ENCODE measurements around the gene ATP2C1. TPM values are rescaled to one million over a fixed set of nuclear protein-coding genes. Genes with fewer than 3 reads are reported as not detected.

The ATP2C1 gene
- total and polyA plus RNA-seq, 2 experiments from 2014 or later: 28.1 to 75.7 TPM

DNA sequence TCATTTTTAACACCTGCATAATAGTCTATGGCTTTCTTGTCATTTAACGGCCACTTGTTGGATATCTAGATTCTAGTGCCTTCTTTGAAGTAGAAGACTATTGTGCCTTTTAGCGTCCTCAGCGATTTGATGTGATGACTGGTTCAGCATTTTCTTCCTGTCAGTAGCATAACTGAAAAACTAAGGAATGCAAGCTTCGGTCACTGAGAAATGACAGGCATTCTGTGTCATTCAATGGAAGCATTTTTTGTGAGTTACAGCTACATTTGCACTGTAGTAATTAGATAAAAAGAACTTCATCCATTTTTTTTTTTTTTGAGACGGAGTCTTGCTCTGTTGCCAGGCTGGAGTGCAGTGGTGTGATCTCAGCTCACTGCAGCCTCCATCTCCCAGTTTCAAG is 143.1 kb downstream of the ATP2C1 start (continued):
- TF ChIP-seq EZH2 (IDR thresholded peaks at IDR 0.05; ENCODE audit: low read depth, unreplicated experiment) (no peak), ZNF331 (CRISPR knock-in tag; IDR thresholded peaks at IDR 0.05; ENCODE audit: low read depth) (no peak), EZH2phosphoT487 (IDR thresholded peaks at IDR 0.05; ENCODE audit: unreplicated experiment) (no peak), REST (IDR thresholded peaks at IDR 0.05; ENCODE audit: unreplicated experiment) (no peak), CREB1 (CRISPR knock-in tag; IDR thresholded peaks at IDR 0.05; ENCODE audit: low read depth) (no peak), NANOG (IDR thresholded peaks at IDR 0.05; ENCODE audit: borderline replicate concordance) (no peak), ZNF114 (CRISPR knock-in tag; IDR thresholded peaks at IDR 0.05) (no peak)
- TF ChIP-seq, protein P1, sequence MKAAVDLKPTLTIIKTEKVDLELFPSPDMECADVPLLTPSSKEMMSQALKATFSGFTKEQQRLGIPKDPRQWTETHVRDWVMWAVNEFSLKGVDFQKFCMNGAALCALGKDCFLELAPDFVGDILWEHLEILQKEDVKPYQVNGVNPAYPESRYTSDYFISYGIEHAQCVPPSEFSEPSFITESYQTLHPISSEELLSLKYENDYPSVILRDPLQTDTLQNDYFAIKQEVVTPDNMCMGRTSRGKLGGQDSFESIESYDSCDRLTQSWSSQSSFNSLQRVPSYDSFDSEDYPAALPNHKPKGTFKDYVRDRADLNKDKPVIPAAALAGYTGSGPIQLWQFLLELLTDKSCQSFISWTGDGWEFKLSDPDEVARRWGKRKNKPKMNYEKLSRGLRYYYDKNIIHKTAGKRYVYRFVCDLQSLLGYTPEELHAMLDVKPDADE (IDR thresholded peaks at IDR 0.05): no peak

DNA sequence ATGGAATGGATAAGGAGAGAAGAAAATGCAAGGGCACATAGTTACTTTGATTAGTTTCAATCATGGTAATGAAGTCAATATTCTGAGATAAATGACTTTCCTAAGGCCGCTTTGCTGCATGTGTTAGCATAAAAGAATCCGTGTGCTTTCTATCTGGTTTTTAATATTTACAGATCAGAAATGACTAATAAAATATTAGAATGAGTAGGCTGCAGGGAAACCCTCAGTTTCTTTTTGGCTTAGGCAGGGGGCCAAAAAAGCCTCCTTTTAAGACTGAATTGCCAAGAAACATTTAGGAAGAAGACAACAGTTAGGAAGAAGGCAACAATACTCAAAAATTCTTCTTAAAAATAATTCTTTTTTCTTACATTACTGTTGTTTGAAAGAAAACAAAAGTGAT is 144.4 kb downstream of the ATP2C1 start:
- no peaks in the 10 kb centered on the region for H3K79me2 ChIP-seq (replicated peaks; ENCODE audit: insufficient read depth)
- ATAC-seq (no peak), DNase-seq (ENCODE audit: low spot score) (no peak)
- H4K20me1 ChIP-seq (replicated peaks; ENCODE audit: insufficient read depth): no peaks in the 10 kb centered on the region
- TF ChIP-seq EZH2 (IDR thresholded peaks at IDR 0.05; ENCODE audit: low read depth, unreplicated experiment): no peak
- no peak for TF ChIP-seq JUNB (IDR thresholded peaks at IDR 0.05; ENCODE audit: unreplicated experiment)
- no peak for TF ChIP-seq POLR2AphosphoS5 (IDR thresholded peaks at IDR 0.05; ENCODE audit: low read depth)
- TF ChIP-seq ZNF114 (CRISPR knock-in tag; IDR thresholded peaks at IDR 0.05): no peak
- TF ChIP-seq STAT1 (IDR thresholded peaks at IDR 0.05; ENCODE audit: unreplicated experiment): no peak
- no peak overlapping the region for H3K4me2 ChIP-seq
- peaks cover 10% of the 10 kb centered on the region; the same call in 2 of the 3 replicates for H3K36me3 Mint-ChIP-seq (ENCODE audit: low read depth)
- no peak overlapping the region for H2AFZ ChIP-seq
- no peaks in the 10 kb centered on the region for H3K36me3 ChIP-seq (ENCODE audit: insufficient read depth)
- H3K9me2 ChIP-seq (ENCODE audit: insufficient read depth): no peaks in the 10 kb centered on the region
- H3K4me1 ChIP-seq (ENCODE audit: insufficient read depth): peaks cover 14% of the 10 kb centered on the region
- no peak overlapping the region for H3K27ac Mint-ChIP-seq
- no peak overlapping the region for H3K27ac ChIP-seq (ENCODE audit: low read depth)
- peaks cover 3% of the 10 kb centered on the region; the same call in 1 of the 3 replicates for H3K9me3 Mint-ChIP-seq
- H3F3A ChIP-seq (replicated peaks; ENCODE audit: low read depth): no peaks in the 10 kb centered on the region
- H3K4me3 Mint-ChIP-seq: no peak overlapping the region
- H3K27me3 Mint-ChIP-seq (ENCODE audit: insufficient read depth, low read depth, poor library complexity): peaks cover 4% of the 10 kb centered on the region
- H3K4me3 ChIP-seq: no peak overlapping the region
- H3K27me3 ChIP-seq (ENCODE audit: insufficient read depth): no peaks in the 10 kb centered on the region
- H3K4me1 Mint-ChIP-seq: peaks cover 18% of the 10 kb centered on the region

All from GM23338 (cell line).